22Rv1 (cell line): Measurements from ENCODE around the gene ALDH1A3.

Experiments used
- CTCF ChIP-seq: fragments of 450-650 bp; IDR thresholded peaks from 2 replicates; pipeline ENCODE4 v1.5.1; 2017; ENCODE audit warnings: mild to moderate bottlenecking
- ZFX ChIP-seq: fragments of 450-650 bp; IDR thresholded peaks from 2 replicates; pipeline ENCODE4 v1.6.1; 2017; ENCODE audit warnings: antibody characterized with exemption, borderline replicate concordance

GRCh38 chr15:100911086-100911485 is 31.5 kb downstream of the ALDH1A3 start:
- TF ChIP-seq CTCF, result no peak
- TF ChIP-seq ZFX, result no peak
